ENCODE data around the gene KRT73. TPM values are rescaled to one million over a fixed set of nuclear protein-coding genes. Genes with fewer than 3 reads are reported as not detected.

KRT73 gene
- total RNA-seq, 2 experiments from 2014 or later, result 1.7 to 1.9 TPM

DNA sequence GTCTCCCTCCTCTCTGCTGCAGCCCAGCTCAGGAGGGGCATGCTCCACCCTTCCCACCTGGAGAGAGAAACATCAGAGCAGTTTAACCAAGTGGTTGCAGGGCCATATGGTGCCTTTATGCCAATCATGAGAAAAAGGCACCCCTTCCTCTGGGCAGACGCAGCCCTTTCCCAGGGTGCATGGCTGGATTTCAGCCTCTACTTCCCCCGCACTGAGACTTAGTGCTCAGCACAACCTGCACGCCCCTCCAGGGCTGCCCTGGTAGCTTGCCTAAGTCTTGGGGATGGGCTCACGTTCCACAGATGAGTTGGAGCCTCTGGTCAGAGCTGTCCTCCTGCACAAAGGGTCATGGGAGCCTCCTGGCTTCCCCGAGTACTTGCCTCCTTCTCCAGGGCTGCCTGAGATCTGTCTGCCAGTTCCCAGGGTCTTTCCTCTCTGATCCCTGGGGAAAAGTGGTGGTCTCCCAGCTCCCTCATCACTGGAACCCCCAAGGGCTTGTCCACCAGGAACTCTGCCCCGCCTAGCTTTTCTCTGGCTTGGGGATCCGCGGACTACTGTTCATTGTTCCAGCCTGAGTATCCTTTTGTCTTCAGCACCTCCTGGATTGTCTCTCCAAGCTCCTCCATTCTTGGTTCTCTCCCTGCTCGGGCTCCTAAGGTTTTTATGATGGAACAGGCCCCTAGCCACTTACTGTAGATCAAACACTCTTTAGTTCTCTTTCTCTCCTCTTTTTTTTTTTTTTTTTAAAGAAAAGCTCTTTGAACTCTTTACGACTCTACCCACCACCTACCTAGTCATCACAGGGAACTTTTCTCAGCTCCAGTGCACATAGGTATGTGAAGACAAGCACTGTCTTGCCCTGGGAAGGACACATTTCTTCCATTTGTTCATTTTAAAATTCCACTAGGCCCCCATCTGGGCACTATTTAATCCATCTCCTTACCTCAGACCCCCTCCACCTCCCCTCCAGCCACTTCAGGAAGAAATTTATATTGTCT is 38.6 kb downstream of the KRT73 start:
- peaks cover 26% of the 10 kb centered on the region for H3K4me1 Mint-ChIP-seq
- ChIA-PET CTCF (interaction anchor here (0.8 to 3.0 kb wide), 5 partner anchors 22 to 301 kb away, joined by 3 to 18 read pairs (median 4); no protein-coding TSS in a partner anchor), POLR2A (no interaction called here)
- H3K36me3 Mint-ChIP-seq (ENCODE audit: low read depth), result no peaks in the 10 kb centered on the region
- no peak overlapping the region for H3K4me3 Mint-ChIP-seq
- no peaks in the 10 kb centered on the region for H3K27me3 Mint-ChIP-seq
- ATAC-seq, result no peak
- H3K27ac Mint-ChIP-seq, result no peak overlapping the region
- no peak for DNase-seq
- H3K9me3 Mint-ChIP-seq (ENCODE audit: low read depth), result no peaks in the 10 kb centered on the region
- intact Hi-C loops (cut with DNase I, micrococcal nuclease), result loop anchor here (10.0 kb wide), 2 partner anchors 135 to 425 kb away; no protein-coding TSS in a partner anchor

- ChIA-PET CTCF (interaction anchor here (1.1 to 3.0 kb wide), 2 partner anchors 78 to 302 kb away, joined by 4 to 18 read pairs; no protein-coding TSS in a partner anchor), POLR2A (no interaction called here)
- H3K4me1 Mint-ChIP-seq, result peaks cover 20% of the 10 kb centered on the region
- H3K9me3 Mint-ChIP-seq (ENCODE audit: low read depth), result no peaks in the 10 kb centered on the region
- intact Hi-C loops (cut with DNase I, micrococcal nuclease), result no loop called here
- ATAC-seq, result no peak
- H3K27ac Mint-ChIP-seq, result no peak overlapping the region
- no peaks in the 10 kb centered on the region for H3K36me3 Mint-ChIP-seq (ENCODE audit: low read depth)
- H3K4me3 Mint-ChIP-seq, result no peak overlapping the region
- no peak for DNase-seq
- H3K27me3 Mint-ChIP-seq, result no peaks in the 10 kb centered on the region
Observed at GRCh38 chr12:52578469-52578868, 39.9 kb downstream of the KRT73 start.

- Mint-ChIP-seq H3K27me3 (no peaks in the 10 kb centered on the region), H3K4me1 (peaks cover 11% of the 10 kb centered on the region), H3K36me3 (ENCODE audit: low read depth) (no peaks in the 10 kb centered on the region), H3K9me3 (ENCODE audit: low read depth) (no peaks in the 10 kb centered on the region), H3K4me3 (no peak overlapping the region), H3K27ac (no peak overlapping the region)
- POLR2A ChIA-PET, result no interaction called here
- intact Hi-C loops (cut with DNase I, micrococcal nuclease), result no loop called here
- DNase-seq, result no peak
- CTCF ChIA-PET, result no interaction called here
- ATAC-seq, result no peak
Observed at GRCh38 chr12:52577316-52577715, 41.0 kb downstream of the KRT73 start.

DNA sequence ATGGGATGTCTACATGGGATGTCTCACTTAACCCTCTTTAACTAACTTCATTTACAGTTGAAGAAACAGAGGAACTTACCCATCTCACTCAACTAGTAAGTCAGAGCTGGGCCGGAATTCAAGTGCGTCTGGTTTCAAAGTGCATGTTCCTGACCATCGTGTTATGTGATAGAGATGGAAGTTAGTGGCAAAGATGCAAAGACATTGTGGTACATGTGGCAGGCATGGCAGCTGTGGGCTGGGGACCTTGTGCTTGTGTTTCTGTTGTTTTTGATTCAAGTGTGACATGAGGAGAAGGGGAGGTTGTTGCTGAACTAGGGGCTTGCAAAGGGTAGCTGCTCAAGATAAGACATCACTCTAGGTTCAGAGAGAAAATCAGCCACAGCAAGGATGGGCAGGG is 42.4 kb downstream of the KRT73 start:
- H3K9me3 Mint-ChIP-seq (ENCODE audit: low read depth), result no peaks in the 10 kb centered on the region
- CTCF ChIA-PET, result interaction anchor here (0.6 to 0.8 kb wide), 2 partner anchors 10 to 408 kb away, joined by 3 read pairs; no protein-coding TSS in a partner anchor
- peaks cover 11% of the 10 kb centered on the region for H3K4me1 Mint-ChIP-seq
- no peak overlapping the region for H3K4me3 Mint-ChIP-seq
- DNase-seq (no peak), ATAC-seq (no peak)
- no peaks in the 10 kb centered on the region for H3K27me3 Mint-ChIP-seq
- intact Hi-C loops (cut with DNase I, micrococcal nuclease), result no loop called here
- no peak overlapping the region for H3K27ac Mint-ChIP-seq
- H3K36me3 Mint-ChIP-seq (ENCODE audit: low read depth), result no peaks in the 10 kb centered on the region
- POLR2A ChIA-PET, result no interaction called here

DNA sequence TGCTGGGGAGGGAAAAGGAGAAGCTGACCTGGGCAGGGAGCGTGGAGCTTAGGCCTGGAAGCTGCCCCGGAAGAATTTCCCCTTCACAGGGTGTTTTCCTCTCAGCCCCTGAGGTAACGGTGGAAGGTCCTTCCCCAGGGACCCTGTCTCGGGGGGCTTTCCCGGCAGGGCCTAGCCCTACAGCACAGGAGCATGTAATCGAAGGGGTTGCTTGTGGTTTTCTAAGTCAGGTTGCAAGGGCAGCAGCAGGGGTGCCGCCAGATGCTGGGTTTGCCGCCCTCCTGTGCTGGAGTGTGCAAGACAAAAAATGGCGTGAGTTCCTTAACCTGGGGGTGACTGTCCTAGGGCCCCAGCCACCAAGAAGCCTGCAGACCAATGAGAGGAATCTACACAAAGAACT is 43.1 kb downstream of the KRT73 start:
- no peak for DNase-seq
- H3K27me3 Mint-ChIP-seq, result no peaks in the 10 kb centered on the region
- no peaks in the 10 kb centered on the region for H3K36me3 Mint-ChIP-seq (ENCODE audit: low read depth)
- ChIA-PET CTCF (interaction anchor here (0.5 to 1.7 kb wide), 6 partner anchors 9 to 365 kb away, joined by 3 to 5 read pairs (median 4); no protein-coding TSS in a partner anchor), POLR2A (no interaction called here)
- no peak for ATAC-seq
- no peak overlapping the region for H3K27ac Mint-ChIP-seq
- no peak overlapping the region for H3K4me3 Mint-ChIP-seq
- peaks cover 6% of the 10 kb centered on the region for H3K4me1 Mint-ChIP-seq
- intact Hi-C loops (cut with DNase I, micrococcal nuclease), result no loop called here
- no peaks in the 10 kb centered on the region for H3K9me3 Mint-ChIP-seq (ENCODE audit: low read depth)

DNA sequence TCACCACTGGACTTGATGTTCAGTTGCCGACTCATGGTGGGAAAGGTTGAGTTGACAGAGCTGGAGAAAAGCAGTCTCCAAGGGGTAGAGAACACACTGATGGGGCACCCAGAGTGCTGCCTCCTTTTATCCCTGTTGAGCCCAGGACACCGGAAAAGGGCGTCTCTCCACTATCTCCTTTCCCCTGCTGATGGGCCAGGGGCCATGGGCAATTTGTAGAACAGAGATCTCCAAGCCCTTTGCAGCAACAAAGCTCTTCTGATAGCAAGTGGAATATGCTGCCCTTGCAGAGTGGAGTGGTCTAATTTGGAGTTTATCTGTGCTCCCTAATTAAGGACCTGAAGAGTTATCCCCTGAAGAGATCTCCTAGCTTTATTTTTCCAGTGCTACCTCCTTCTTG is 44.6 kb downstream of the KRT73 start, which contains the start of gene KRT74:
Gene KRT74 (minus strand): TSS at position 101 of the 400 bp plus-strand sequence. CDS start 66 bp downstream, at position 35.
- POLR2A ChIA-PET, result no interaction called here
- CTCF ChIA-PET, result interaction anchor here (0.6 to 1.7 kb wide), 5 partner anchors 10 to 548 kb away, joined by 3 to 7 read pairs (median 6); no protein-coding TSS in a partner anchor
- intact Hi-C loops (cut with DNase I, micrococcal nuclease), result no loop called here
- H3K4me1 Mint-ChIP-seq, result no peaks in the 10 kb centered on the region
- H3K27me3 Mint-ChIP-seq, result no peaks in the 10 kb centered on the region
- ATAC-seq, result no peak
- H3K9me3 Mint-ChIP-seq (ENCODE audit: low read depth), result no peaks in the 10 kb centered on the region
- H3K27ac Mint-ChIP-seq, result no peak within 1 kb of the TSS
- DNase-seq, result no peak
- no peaks in the 10 kb centered on the region for H3K36me3 Mint-ChIP-seq (ENCODE audit: low read depth)
- H3K4me3 Mint-ChIP-seq, result no peak within 1 kb of the TSS

GRCh38 chr12:52573306-52573705 is 45.1 kb downstream of the KRT73 start:
- Mint-ChIP-seq H3K27ac (no peak overlapping the region), H3K9me3 (ENCODE audit: low read depth) (no peaks in the 10 kb centered on the region), H3K4me1 (no peaks in the 10 kb centered on the region), H3K27me3 (no peaks in the 10 kb centered on the region), H3K36me3 (ENCODE audit: low read depth) (no peaks in the 10 kb centered on the region), H3K4me3 (no peak overlapping the region)
- ATAC-seq, result no peak
- ChIA-PET POLR2A (no interaction called here), CTCF (interaction anchor here (0.6 to 1.7 kb wide), 4 partner anchors 11 to 548 kb away, joined by 3 to 6 read pairs (median 6); no protein-coding TSS in a partner anchor)
- no peak for DNase-seq
- intact Hi-C loops (cut with DNase I, micrococcal nuclease), result no loop called here

DNA sequence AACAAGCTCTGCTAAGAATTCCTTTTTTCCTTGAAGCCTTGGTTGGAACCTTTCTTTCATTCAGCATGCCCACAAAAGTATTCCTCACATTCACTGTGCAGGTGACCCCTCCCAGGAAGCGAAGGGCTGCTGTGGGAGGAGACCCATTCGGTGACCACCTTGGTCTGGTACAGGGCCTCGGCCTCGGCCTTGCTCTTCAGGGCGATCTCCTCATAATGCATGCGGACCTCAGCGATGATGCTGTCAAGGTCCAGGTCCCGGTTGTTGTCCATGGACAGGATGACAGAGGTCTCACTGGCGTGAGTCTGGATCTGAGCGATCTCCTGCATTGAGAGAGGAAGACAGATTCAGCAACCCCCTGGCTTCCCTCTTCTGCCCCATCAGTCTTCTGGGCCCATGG is 47.8 kb downstream of the KRT73 start:
- ChIA-PET POLR2A (no interaction called here), CTCF (interaction anchor here (0.9 to 1.0 kb wide), 2 partner anchors 15 to 300 kb away, joined by 3 read pairs; no protein-coding TSS in a partner anchor)
- intact Hi-C loops (cut with DNase I, micrococcal nuclease), result no loop called here
- DNase-seq, result no peak
- Mint-ChIP-seq H3K27me3 (no peaks in the 10 kb centered on the region), H3K9me3 (ENCODE audit: low read depth) (no peaks in the 10 kb centered on the region), H3K27ac (no peak overlapping the region), H3K36me3 (ENCODE audit: low read depth) (no peaks in the 10 kb centered on the region), H3K4me1 (no peaks in the 10 kb centered on the region), H3K4me3 (no peak overlapping the region)
- no peak for ATAC-seq

DNA sequence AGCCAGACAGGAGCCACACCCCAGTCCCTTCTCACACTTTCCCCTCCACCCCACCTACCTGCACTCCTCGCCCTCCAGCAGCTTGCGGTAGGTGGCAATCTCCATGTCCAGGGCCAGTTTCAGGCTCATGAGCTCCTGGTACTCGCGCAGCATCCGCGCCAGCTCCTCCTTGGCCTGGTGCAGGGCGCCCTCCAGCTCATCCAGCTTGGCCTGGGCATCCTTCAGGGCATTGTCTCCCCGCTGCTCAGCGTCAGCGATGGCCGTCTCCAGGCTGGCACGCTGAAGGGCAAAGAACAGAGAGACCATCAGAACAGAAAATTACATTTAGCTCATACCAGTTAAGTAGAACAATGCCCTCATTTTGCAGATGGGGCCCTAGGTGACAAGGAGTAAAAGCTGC is 50.2 kb downstream of the KRT73 start:
- ATAC-seq (no peak), DNase-seq (no peak)
- ChIA-PET POLR2A (no interaction called here), CTCF (no interaction called here)
- Mint-ChIP-seq H3K27me3 (no peaks in the 10 kb centered on the region), H3K4me3 (no peak overlapping the region), H3K27ac (no peak overlapping the region), H3K4me1 (no peaks in the 10 kb centered on the region), H3K36me3 (ENCODE audit: low read depth) (no peaks in the 10 kb centered on the region), H3K9me3 (ENCODE audit: low read depth) (no peaks in the 10 kb centered on the region)
- intact Hi-C loops (cut with DNase I, micrococcal nuclease), result loop anchor here in 1 of 2 experiments (10.0 kb wide), 1 partner anchor 193 kb away; no protein-coding TSS in a partner anchor

GRCh38 chr12:52566847-52567291 is 51.5 kb downstream of the KRT73 start:
- H3K4me3 Mint-ChIP-seq, result no peak overlapping the region
- H3K36me3 Mint-ChIP-seq (ENCODE audit: low read depth), result no peaks in the 10 kb centered on the region
- H3K27ac Mint-ChIP-seq, result no peak overlapping the region
- H3K27me3 Mint-ChIP-seq, result no peaks in the 10 kb centered on the region
- no peak for DNase-seq
- no peak for ATAC-seq
- no peaks in the 10 kb centered on the region for H3K9me3 Mint-ChIP-seq (ENCODE audit: low read depth)
- POLR2A ChIA-PET, result no interaction called here
- intact Hi-C loops (cut with DNase I, micrococcal nuclease), result loop anchor here in 1 of 2 experiments (10.0 kb wide), 1 partner anchor 192 kb away; no protein-coding TSS in a partner anchor
- H3K4me1 Mint-ChIP-seq, result no peaks in the 10 kb centered on the region
- CTCF ChIA-PET, result interaction anchor here (0.6 to 0.7 kb wide), 2 partner anchors 141 to 271 kb away, joined by 4 read pairs; no protein-coding TSS in a partner anchor

GRCh38 chr12:52564582-52564981 is 53.8 kb downstream of the KRT73 start:
- Mint-ChIP-seq H3K4me1 (no peaks in the 10 kb centered on the region), H3K4me3 (no peak overlapping the region), H3K9me3 (ENCODE audit: low read depth) (no peaks in the 10 kb centered on the region), H3K27ac (no peak overlapping the region), H3K36me3 (ENCODE audit: low read depth) (no peaks in the 10 kb centered on the region), H3K27me3 (peaks cover 3% of the 10 kb centered on the region)
- DNase-seq (no peak), ATAC-seq (no peak)
- ChIA-PET CTCF (no interaction called here), POLR2A (no interaction called here)
- intact Hi-C loops (cut with DNase I, micrococcal nuclease), result loop anchor here in 1 of 2 experiments (10.0 kb wide), 1 partner anchor 190 kb away; no protein-coding TSS in a partner anchor

All from activated CD4-positive, alpha-beta T cell treated with anti-CD3 and anti-CD28 coated beads for 36 hours (primary cell).